Measurements from ENCODE around the gene GLI3. TPM values are rescaled to one million over a fixed set of nuclear protein-coding genes. Genes with fewer than 3 reads are reported as not detected.

The GLI3 gene
- total and polyA plus RNA-seq, 8 donors = 0.29 to 7.0 (median 2.3) TPM

GRCh38 chr7:42135728-42136127 is 101.3 kb downstream of the GLI3 start:
- intact Hi-C loops (cut with DNase I; ENCODE audit: low total_unique reads) = no loop called here
- Histone ChIP-seq H3K27me3 (no peaks in the 10 kb centered on the region), H3K9me3 (peaks cover 0 to 5% (median 2%) of the 10 kb centered on the region in 4 donors)

GRCh38 chr7:42134276-42134876 is 102.6 kb downstream of the GLI3 start:
- intact Hi-C loops (cut with DNase I; ENCODE audit: low total_unique reads) = no loop called here
- peaks cover 0 to 12% (median 3%) of the 10 kb centered on the region in 4 donors for H3K4me1 ChIP-seq
- no peak for DNase-seq
- WGBS, 5 donors = 84 to 92% (median 88%) methylated on average over 10 of the region's 10 CpGs
- H3K27ac ChIP-seq = no peak overlapping the region
- TF ChIP-seq POLR2AphosphoS5 (IDR thresholded peaks at IDR 0.05) (no peak), EP300 (IDR thresholded peaks at IDR 0.05) (no peak), POLR2A (IDR thresholded peaks at IDR 0.05) (no peak)
- TF ChIP-seq, protein P1, sequence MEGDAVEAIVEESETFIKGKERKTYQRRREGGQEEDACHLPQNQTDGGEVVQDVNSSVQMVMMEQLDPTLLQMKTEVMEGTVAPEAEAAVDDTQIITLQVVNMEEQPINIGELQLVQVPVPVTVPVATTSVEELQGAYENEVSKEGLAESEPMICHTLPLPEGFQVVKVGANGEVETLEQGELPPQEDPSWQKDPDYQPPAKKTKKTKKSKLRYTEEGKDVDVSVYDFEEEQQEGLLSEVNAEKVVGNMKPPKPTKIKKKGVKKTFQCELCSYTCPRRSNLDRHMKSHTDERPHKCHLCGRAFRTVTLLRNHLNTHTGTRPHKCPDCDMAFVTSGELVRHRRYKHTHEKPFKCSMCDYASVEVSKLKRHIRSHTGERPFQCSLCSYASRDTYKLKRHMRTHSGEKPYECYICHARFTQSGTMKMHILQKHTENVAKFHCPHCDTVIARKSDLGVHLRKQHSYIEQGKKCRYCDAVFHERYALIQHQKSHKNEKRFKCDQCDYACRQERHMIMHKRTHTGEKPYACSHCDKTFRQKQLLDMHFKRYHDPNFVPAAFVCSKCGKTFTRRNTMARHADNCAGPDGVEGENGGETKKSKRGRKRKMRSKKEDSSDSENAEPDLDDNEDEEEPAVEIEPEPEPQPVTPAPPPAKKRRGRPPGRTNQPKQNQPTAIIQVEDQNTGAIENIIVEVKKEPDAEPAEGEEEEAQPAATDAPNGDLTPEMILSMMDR (IDR thresholded peaks at IDR 0.05) = no peak
- no peaks in the 10 kb centered on the region for H3K27me3 ChIP-seq
- H3K36me3 ChIP-seq = no peaks in the 10 kb centered on the region
- no peak overlapping the region for H3K4me3 ChIP-seq
- H3K9me3 ChIP-seq = peaks cover 0 to 6% (median 3%) of the 10 kb centered on the region in 4 donors

More at GRCh38 chr7:42135728-42136127, 101.3 kb downstream of the GLI3 start:
- Histone ChIP-seq H3K36me3 (no peaks in the 10 kb centered on the region), H3K4me1 (peaks cover 0 to 12% (median 3%) of the 10 kb centered on the region in 4 donors), H3K4me3 (no peak overlapping the region), H3K27ac (no peak overlapping the region)
- TF ChIP-seq EP300 (IDR thresholded peaks at IDR 0.05) = no peak
- TF ChIP-seq, protein P1 (IDR thresholded peaks at IDR 0.05) = no peak
- TF ChIP-seq POLR2AphosphoS5 (IDR thresholded peaks at IDR 0.05) = no peak
- no peak for TF ChIP-seq POLR2A (IDR thresholded peaks at IDR 0.05)
- DNase-seq = no peak
- WGBS, 5 donors = 84 to 97% (median 96%) methylated on average over 1 of the region's 1 CpG

- 53 to 63% (median 62%) methylated on average over 3 of the region's 3 CpGs for WGBS, 5 donors
- Histone ChIP-seq H3K4me1 (peaks cover 0 to 12% (median 0%) of the 10 kb centered on the region in 4 donors), H3K36me3 (no peaks in the 10 kb centered on the region), H3K4me3 (no peak overlapping the region), H3K9me3 (peaks cover 0 to 6% (median 3%) of the 10 kb centered on the region in 4 donors), H3K27me3 (no peaks in the 10 kb centered on the region), H3K27ac (no peak overlapping the region)
- intact Hi-C loops (cut with DNase I; ENCODE audit: low total_unique reads) = no loop called here
- DNase-seq = no peak
- TF ChIP-seq POLR2AphosphoS5 (IDR thresholded peaks at IDR 0.05) (no peak), POLR2A (IDR thresholded peaks at IDR 0.05) (no peak)
- TF ChIP-seq, protein P1 (IDR thresholded peaks at IDR 0.05) = no peak
Observed at GRCh38 chr7:42133321-42133720, 103.7 kb downstream of the GLI3 start.

- no peak for DNase-seq
- 77 to 86% (median 83%) methylated on average over 2 of the region's 2 CpGs for WGBS, 5 donors
- Histone ChIP-seq H3K27me3 (no peaks in the 10 kb centered on the region), H3K9me3 (peaks cover 0 to 6% (median 3%) of the 10 kb centered on the region in 4 donors), H3K27ac (no peak overlapping the region), H3K4me3 (no peak overlapping the region), H3K4me1 (peaks cover 0 to 7% (median 0%) of the 10 kb centered on the region in 4 donors), H3K36me3 (no peaks in the 10 kb centered on the region)
- TF ChIP-seq POLR2A (IDR thresholded peaks at IDR 0.05) (no peak), POLR2AphosphoS5 (IDR thresholded peaks at IDR 0.05) (no peak), EP300 (IDR thresholded peaks at IDR 0.05) (no peak)
- TF ChIP-seq, protein P1 (IDR thresholded peaks at IDR 0.05) = no peak
- intact Hi-C loops (cut with DNase I; ENCODE audit: low total_unique reads) = no loop called here
Observed at GRCh38 chr7:42128703-42129102, 108.3 kb downstream of the GLI3 start.

Measured in stomach (tissue), 9 donors.